Kidney tubule cell (primary cell): ENCODE results near the gene SPARC.
"Not testable (repeated sequence)": the region's sequence is repeated elsewhere in the genome, so short reads cannot be mapped to it uniquely, and the experiment has no call there.

ENCODE experiments used
- DNase-seq: peaks from one replicate; pipeline ENCODE4 v3.0.0-alpha.2; 2018; ENCODE audit warnings: low spot score

The SPARC gene

DNA sequence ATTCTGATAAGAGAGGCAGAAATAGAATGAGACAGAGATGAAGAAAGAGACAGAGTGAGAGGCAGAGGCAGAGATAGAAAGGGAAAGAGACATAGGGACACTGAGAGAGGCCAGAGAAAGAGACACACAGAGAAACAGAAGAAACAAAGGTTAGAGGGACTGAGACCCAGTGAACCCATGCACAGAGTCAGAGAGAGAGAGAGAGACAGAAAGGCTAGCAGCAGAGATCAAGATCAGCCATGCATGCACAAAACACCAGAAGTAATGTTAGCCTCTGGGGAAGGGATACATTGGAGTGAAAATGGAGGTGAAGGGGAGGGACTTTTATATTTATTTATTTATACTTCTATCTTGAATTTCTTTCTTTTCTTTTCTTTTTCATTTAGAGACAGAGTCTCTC lies 14.1 kb upstream of the SPARC start:
- DNase-seq: peak; percentile 64

DNA sequence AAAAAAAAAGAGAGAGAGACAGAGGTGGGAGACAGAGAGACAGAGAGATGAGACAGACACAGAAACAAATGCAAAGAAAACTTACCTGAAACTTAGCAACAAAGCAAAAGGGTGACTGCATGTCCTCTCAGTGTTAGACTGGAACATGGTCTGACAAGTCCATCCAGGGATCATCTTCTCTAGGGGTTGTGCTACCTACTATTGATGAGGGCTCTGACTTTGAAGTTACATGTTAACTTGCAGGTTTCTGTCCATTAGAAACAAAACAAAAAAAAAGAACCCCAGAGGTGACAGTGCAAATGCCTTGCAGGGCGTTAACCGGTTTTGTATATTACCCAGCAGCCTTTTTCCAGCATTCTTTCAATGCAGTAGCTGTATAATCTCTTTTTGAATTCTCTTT lies 13.6 kb upstream of the SPARC start:
- DNase-seq: peak; percentile 36

DNA sequence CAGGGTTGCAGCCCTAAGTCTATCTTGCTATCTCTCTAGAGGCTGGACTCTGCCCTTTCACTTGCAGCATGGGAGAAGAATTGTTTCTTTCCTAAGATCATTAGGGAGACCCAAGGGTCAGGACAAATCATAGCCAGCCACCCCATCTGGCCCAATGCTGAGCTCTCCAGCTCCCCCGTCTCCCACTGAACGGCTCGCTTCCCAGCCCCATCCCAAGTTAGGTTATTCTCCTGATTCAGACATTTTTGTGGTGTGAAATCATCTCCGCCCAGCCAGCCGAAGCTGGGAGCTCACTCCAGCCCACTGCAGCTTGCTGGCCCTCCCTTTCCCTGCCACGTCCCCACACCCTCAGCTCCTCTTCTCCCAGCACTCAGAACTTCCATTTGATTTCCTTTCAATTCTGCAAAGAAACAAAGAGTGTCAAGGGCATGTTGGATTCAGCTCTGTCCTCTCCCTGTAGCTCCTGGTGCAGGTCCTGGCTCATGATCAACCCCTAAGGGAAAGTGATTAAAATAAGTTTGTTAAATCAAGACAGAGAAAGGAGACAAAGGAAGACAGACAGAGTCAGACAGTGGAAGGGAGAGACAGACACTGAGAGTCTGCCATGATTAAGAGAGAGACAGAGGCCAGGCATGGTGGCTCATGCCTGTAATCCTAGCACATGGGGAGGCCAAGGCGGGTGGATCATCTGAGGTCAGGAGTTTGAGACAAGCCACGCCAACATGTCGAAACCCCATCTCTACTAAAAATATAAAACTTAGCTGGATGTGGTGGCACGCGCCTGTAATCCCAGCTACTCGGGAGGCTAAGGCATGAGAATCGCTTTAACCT lies 12.6 kb upstream of the SPARC start:
- peak; percentile 97 for DNase-seq

DNA sequence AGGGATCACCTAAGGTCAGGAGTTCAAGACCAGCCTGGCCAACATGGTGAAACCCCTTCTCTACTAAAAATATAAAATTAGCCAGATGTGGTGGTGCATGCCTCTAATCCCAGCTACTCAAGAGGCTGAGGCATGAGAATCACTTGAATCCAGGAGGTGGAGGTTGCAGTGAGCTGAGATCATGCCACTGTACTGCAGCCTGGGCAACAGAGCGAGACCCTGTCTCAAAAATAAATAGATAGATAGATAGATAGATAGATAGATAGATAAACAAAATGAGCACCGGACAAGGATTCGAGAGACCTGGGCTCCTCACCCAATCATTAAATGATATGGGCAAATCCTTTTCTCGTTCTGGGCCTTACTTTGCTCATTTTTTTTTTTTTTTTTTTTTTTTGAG lies 11.4 kb upstream of the SPARC start:
- not testable (repeated sequence) for DNase-seq

DNA sequence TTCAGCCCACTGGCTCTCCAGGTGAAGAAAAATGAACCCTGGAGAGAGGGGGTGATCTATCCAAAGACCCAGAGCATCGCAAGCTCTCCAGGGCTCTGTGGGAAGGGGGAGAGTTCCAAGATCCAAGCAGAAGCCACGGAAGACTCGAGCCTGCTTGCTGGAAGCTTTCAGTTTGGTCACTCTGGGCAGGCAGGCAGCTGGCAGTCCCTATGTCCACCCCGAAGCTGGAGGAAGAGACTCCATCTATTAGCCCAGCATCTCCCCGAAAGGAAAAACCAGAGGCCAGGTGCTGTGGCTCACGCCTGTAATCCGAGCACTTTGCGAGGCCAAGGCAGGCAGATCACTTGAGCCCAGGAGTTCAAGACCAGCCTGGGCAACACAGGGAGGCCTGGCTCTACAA lies 10.7 kb upstream of the SPARC start:
- DNase-seq: no peak

DNA sequence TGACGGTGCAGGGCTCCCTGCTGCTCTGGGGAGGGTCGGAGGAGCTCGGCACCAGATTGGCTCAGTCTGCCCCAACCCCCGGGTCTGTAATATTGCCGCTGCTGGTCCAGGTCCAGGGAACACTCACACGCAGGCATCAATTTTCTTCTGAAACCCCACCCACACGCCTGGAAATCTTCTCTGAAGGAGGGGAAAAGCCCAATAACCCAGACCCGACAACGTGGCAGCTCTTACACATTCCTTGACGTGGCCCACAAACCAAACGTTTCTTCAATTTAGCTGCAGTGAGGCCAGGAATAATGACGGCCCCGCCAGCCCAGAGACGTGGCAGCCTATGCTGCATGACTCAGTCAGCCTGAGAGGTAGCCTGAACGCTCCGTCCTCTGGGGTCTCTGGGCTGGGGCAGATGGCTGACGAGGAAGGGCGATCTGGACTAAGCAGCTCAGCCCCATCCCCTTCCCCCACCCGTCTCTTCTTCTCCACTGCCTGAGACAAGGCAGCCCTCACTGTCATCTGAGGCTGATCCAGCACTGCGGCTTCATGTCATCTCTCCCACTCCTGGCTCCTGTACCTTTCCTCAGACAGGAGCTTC lies 9.9 kb upstream of the SPARC start:
- peak; percentile 71 for DNase-seq

DNA sequence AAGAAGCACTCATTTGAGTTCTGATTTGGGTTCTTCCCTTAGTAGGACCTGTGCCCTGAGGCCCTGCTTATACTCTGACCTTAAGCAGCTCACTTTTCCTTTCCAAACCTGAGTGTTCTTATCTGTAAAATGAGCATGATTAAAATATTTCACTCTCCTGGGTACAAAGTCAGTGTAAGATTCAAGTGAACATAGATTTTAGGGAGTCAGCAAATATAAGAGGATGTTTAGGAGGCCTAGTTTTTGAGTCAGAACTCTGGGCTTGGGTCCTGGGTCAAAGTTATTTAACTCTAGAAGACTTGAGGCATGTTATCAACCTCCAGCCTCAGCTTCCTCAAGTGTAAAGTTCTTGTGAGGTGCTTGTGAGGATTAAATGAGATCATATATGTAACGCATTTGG lies 8.7 kb upstream of the SPARC start:
- no peak for DNase-seq

DNA sequence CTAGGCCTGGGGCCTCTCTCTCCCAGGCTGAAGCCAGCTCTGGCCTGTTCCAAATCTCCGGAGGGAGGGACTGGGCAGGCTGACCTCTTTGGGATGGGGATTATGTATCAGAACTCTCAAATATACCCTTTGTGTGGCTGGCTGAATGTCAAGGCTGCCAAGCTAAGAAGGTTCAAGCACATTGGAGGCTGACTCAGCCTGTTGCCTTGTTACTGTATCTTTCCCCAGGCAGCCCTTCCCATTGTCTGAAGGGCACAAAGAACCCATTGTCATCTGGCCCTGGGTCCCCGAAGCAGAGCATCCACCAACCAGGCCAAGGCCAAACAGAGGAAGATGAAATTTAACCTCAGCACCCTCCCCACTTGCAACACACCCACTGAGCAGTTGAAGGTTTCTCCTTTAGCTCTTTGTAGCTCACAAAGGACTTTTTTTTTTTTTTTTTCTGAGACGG lies 7.3 kb upstream of the SPARC start:
- peak; percentile 65 for DNase-seq

DNA sequence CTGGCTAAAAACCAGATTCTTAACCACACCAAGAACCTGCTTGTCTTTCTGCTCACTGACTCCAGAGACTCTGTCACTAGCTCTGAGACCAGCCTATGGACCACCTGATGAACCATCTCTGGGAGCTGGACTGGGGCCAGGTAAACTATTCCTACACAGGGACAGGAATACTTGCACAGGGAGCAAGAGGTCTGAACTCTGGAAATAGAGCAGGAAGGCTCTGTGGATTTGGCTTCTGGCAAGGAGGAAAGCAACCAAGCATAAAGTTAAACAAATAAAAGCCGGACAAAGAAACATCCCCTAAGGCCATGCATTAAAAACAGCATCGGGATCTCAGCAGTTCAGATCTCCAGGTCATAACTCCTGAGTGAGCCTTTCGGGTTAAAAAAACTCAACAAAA lies 5.6 kb upstream of the SPARC start:
- peak; percentile 77 for DNase-seq

DNA sequence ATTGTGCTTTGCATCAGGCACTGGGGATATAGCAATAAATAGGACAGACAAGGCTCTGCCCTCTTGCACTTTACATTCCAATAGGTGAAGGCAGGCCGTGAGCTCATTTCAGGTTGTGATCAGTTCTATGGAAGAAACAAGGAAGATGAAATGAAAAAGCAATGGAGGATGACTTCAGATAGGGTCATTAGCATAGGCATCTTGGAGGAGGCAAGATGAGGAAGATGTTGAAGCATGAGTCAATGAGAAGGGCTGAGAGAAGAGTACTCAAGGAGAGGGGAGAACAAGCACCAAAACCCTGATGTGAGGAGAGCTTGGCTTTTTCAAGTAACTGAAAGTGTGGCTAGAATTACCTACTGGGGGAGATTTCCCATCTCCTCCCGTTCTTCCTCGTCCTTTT lies 5.0 kb upstream of the SPARC start:
- DNase-seq: peak; percentile 89

DNA sequence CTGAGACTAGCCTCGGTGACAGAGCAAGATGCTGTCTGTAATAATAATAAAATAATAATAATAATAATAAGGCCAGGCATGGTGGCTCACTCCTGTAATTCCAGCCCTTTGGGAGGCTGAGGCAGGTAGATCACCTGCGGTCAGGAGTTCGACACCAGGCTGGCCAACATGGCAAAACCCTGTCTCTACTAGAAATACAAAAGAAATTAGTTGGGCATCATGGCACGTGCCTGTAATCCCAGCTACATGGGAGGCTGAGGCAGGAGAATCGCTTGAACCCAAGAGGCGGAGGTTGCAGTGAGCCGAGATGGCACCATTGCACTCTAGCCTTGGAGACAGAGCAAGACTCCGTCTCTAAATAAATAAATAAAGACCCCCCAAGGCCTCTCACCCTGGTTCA lies 2.9 kb upstream of the SPARC start:
- DNase-seq: not testable (repeated sequence)

DNA sequence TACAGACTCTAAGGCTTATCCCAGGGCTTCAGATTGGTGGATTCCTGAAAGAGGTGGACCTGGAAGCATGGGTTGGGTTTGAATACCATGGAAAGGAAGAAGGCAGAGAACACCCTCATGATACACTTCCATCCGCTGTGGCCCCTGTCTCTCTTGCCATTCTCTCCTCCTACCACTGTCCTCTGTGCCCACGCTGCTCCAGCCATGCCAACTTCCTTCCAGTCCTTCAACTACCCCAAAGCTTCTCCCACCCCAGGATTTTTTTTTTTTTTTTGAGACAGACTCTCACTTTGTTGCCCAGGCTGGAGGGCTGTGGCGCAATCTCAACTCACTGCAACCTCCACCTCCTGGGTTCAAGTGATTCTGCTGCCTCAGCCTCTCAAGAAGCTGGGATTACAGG lies 1.7 kb upstream of the SPARC start:
- DNase-seq: no peak

DNA sequence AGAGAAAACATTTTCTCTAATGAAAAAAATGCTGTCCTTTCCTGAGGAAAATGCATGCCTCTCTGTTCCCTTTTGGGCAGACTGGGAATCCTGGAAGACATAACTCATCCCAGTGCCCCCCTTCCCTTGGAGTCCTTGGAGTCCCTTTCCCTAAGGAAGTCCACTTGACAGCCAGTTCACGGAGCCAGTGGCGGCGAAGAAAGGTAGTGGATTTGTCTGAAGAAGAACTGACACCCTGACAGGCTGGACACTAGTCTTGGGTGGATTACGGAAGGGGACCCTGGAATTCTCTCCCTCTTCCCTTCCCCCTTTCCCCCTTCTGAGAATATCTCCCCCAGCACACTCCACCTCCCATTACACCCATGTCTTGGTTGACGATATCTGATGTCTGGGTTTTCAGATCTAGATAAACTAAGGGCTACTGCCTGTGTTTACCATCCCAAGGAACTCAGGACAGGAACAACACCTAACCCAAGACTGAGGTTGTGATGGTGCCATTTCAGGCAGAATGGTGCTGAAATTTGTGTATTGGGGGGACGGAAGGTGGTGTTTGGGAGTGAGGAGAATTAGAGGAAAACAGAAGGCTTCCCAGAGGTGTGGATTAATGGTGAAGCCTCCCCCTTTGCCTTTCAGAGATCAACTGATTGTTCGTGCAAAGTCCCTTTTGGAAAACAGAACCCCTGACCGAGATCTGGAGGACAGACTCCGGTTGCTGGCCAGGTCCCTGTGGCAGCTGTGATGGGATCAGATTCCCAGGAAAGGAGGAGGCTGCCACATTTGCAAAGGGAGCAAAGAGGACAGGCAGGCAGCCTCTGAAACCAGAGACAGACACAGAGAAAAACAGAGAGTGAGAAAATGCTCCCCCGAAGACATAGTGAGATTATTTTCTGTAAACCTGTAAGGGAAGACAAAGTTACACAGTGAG lies 704 bp downstream of the SPARC start:
- no peak for DNase-seq

DNA sequence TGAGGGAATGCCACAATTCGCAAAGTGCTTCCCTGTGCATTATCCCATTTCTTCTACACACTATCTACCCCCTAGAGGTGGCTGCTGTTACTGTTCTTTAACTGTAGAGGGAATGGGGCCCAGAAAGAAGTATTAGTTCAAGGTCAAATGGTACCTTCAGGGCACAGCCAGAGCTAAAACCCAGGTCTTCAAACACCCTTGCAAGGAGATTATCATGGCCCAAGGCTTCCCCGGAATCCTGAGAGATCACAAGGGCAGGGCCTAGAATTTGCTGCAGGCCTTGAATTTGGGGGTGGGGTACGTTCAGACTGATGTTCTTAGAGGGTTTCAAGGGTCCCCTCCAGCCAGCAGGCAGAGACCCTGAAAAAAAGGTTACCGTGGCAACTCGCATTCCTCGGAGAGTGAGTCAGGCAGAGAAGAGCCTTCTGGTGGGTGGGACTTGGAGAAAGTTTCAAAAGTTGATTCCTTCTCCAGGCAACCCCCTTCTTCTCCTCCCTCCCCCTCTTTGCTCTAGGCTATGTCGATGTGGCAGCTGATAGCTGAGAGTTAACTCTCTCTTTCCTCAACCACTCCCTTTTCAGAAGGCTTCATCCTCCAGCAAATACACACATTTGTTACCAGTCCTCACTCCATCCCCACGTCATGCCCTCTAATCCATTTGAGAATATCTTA lies 1.9 kb downstream of the SPARC start:
- DNase-seq: peak; percentile 77

DNA sequence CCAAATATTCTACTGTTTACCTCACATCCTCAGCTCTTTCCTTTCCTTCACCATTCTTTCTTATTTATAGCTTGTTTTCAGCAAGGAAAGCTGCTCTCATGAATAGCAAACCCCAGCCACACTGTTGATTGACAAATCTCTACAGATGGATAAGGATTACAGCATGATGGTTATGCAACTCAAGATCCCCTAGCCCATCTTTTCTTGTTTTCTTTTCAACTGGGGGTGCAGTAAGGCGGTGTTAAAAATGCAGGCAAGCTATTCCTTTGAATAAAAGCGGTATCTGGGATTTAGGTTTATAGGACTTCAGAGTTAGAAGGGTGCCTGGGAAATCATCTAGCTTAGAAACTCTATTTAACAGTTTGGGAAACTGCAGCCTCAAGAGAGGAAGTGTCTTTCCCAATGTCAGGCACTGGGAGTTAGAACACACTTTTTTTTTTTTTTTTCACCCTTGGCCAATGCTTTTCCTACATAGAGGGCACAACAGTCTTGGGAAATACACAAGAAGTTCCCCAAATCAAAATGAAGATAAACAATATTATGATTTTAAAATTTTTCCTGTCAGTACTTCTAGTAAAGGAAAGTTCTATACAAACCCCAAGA lies 2.6 kb downstream of the SPARC start:
- no peak for DNase-seq

DNA sequence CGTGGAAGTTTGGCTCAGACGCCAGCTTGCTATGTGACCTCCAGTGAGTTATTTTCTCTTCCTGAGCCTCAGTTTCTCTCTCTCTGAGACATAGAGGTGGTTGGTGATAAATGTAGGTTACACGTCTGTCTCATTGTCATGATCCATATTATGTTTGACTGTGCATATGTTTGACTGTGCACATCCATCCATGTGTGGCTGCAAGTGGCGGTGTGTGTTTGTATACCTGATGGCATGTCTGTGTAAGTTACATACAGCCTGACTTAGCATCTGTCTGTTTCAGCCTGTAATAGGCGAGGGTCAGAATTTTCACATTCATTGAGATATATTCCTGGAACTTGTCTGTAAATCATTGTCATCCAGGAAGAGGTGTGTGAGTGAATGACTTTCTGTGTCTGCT lies 3.3 kb downstream of the SPARC start:
- DNase-seq: peak; percentile 32

DNA sequence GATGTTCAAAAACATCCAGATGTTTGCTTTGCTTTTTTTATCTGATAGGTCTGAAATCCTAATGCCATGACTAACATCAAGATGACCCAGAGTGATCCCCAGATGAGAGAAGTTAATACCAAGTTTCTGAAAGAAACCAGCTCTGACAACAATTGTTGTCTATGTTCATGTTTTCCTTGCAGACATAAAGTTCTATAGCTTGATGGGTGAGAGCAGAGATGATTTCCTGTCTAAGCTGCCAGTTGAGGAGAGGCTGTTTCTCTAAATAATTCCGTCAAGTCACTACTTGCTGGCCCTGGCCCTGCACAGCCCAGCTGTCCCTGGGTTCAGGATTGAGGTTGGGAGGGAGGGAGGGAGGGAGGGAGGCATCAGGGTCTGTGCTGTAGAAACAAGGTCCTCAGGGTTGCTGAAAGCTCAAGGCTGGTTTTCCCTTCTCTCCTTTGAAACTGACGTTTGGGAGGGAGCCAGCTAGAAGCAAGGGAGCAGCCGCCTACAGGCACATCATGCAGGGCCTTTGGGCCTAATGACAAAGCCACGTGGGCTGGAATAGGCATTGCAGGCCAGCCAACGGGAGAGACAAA lies 3.9 kb downstream of the SPARC start:
- no peak for DNase-seq

DNA sequence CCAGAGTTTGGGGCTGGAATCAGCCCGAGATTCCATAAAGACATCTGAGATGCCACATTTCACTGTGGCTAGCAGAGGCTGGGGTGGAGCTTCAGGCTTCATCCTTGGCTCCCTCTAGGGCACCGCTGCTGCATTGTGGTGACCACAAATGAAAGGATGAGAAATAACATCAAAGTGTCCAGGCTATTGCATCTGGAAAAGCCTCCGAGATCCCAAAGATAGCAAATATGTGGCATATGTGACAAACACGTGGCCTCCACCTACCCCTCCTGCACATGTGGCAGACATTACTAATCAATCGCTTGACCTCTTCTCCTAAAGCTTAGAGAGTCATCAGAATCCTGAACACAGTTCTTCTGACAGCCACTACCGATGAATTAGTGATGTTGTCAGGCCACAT lies 4.5 kb downstream of the SPARC start:
- DNase-seq: no peak

DNA sequence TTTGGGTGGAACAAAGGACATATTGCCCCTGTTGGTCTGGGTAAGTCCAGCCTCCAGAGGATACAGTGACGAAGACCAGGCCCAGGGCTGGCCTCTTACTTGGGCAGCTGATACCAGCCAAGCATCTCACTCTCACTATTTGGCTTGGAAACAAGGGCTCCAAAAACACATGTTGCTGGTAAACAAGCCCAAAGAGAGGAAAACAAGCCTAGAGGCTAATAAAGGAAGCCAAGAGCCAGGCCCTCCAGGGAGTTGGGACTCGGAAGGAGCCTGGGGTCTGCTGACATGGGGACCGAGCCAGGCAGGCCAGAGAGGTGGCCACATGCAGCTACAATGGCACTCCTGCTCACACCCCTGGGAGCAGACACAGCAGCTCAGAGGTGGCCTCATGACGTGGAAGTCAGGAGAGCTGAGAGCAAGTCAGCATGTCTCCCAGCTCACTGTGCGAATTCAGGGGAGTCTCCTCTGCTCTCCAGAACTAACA lies 5.7 kb downstream of the SPARC start:
- no peak for DNase-seq

DNA sequence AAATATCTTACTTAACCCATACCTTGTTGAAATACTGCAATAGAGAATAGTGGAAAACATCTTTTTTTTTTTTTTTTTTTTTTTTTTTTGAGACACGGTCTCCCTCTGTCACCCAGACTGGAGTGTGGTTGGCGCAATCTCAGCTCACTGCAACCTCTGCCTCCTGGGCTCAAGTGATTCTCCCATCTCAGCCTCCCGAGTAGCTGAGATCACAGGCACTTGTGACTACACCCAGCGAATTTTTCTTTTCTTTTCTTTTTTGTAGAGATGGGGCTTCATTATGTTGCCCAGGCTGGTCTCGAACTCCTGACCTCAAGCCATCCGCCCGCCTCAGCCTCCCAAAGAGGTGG lies 6.6 kb downstream of the SPARC start:
- not testable (repeated sequence) for DNase-seq

DNA sequence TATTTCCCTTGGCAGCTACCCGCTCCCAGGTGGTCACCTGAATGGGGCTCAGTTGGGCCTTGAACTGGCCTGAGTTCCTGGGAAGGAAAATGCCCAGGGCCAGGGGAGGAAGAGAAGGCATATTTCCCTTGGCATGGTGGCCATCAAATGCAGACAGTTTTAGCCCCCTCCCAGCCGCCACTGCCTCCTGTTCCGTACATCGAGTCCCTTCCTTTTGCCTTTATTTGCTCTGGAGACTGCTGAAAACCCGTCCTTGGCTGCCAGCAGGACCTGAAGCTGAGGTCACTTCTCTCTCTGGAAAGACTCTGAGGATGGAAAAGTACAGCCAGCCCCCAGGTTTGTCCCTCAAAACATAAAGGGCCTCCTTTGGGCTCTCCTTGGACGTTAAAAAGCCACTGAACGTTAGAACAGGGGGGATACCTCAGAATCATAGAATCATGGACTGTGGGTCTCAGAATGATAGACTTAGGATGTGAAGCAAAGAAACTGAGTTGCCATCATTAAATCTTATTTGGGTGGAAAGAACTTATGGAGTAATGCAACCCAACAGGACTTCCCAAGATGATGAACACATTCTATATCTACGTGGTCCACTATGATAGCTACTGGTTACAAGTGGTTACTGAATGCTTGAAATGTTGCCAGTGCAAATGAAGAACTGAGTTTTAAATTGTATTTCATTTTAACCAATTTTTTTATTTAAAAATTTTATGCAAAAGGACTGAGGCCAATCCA lies 7.1 kb downstream of the SPARC start:
- DNase-seq: no peak
